GM13976 (cell line): Measurements from ENCODE around the gene TMEM252.

Source experiments
- DNase-seq: peaks from one replicate; pipeline ENCODE4 v3.0.0; 2012; ENCODE audit warnings: low spot score
- CTCF ChIP-seq: IDR thresholded peaks from 2 replicates; pipeline ENCODE4 v1.5.1; 2012; ENCODE audit warnings: borderline replicate concordance, mild to moderate bottlenecking; ENCODE audit not compliant: insufficient read depth; ENCODE audit errors: extremely low read depth, missing control alignments, control extremely low read depth
- in situ Hi-C: fragments of 300-500 bp; cut with MboI; formaldehyde crosslinking; loops from one replicate; pipeline ENCODE4 v1.12.0; 2022; ENCODE audit warnings: low sequenced_read_pairs, mixed read lengths, inconsistent platforms; ENCODE audit not compliant: unreplicated experiment

TMEM252 gene

GRCh38 chr9:68506551-68506950 is 34.1 kb downstream of the TMEM252 start:
- DNase-seq, result no peak
- in situ Hi-C loops, result no loop called here
- TF ChIP-seq CTCF, result no peak

- in situ Hi-C loops, result no loop called here
- no peak for TF ChIP-seq CTCF
- no peak for DNase-seq
Observed at GRCh38 chr9:68505681-68506409, 34.8 kb downstream of the TMEM252 start.

GRCh38 chr9:68502279-68502678 is 38.4 kb downstream of the TMEM252 start:
- no peak for TF ChIP-seq CTCF
- in situ Hi-C loops, result no loop called here
- DNase-seq, result no peak

GRCh38 chr9:68500457-68501381 is 40.0 kb downstream of the TMEM252 start:
- TF ChIP-seq CTCF, result no peak
- in situ Hi-C loops, result no loop called here
- DNase-seq, result no peak

GRCh38 chr9:68498816-68499215 is 41.9 kb downstream of the TMEM252 start:
- DNase-seq, result no peak
- in situ Hi-C loops, result no loop called here
- TF ChIP-seq CTCF, result no peak

GRCh38 chr9:68497629-68498028 is 43.1 kb downstream of the TMEM252 start:
- DNase-seq, result no peak
- no peak for TF ChIP-seq CTCF
- in situ Hi-C loops, result no loop called here
